Kidney (tissue), 14 donors: ENCODE measurements around the gene FGFR3. TPM values are rescaled to one million over a fixed set of nuclear protein-coding genes. Genes with fewer than 3 reads are reported as not detected.

ENCODE experiments used
- DNase-seq, 5 donors: peaks; one replicate each; pipeline ENCODE4 v3.0.0-alpha.2; 2013 to 2020
- FAIRE-seq: peaks from 2 replicates; lab custom pipeline; 2012; peaks lifted over from hg19 to GRCh38; lab: Jason Lieb, UNC
- H3K27ac ChIP-seq, 2 donors: one replicate each; pipeline ENCODE4 v1.7.0; 2013; ENCODE audit warnings: low read depth in 2 of 2, low read length in 2 of 2, inconsistent platforms in 1 of 2
- H3K27me3 ChIP-seq: one replicate; pipeline ENCODE4 v1.7.1; 2013; ENCODE audit warnings: low read length, inconsistent platforms; ENCODE audit not compliant: control insufficient read depth, insufficient read depth
- H3K36me3 ChIP-seq, 3 donors: one replicate each; pipeline versions ENCODE4 v1.7.0 to v1.7.1; 2013; ENCODE audit warnings: low read length in 3 of 3, control low read depth in 1 of 3, inconsistent platforms in 1 of 3; ENCODE audit not compliant: insufficient read depth in 3 of 3, control insufficient read depth in 2 of 3
- H3K4me1 ChIP-seq, 3 donors: one replicate each; pipeline versions ENCODE4 v1.7.0 to v1.7.1; 2013; ENCODE audit warnings: low read length in 3 of 3, inconsistent platforms in 1 of 3, low read depth in 1 of 3; ENCODE audit not compliant: control insufficient read depth in 2 of 3, insufficient read depth in 2 of 3
- H3K4me3 ChIP-seq, 3 donors: one replicate each; pipeline versions ENCODE4 v1.7.0 to v1.8.1; 2013; ENCODE audit warnings: low read length in 3 of 3, control low read depth in 1 of 3, inconsistent platforms in 1 of 3
- H3K9ac ChIP-seq, 3 donors: one replicate each; pipeline versions ENCODE4 v1.7.0 to v1.7.1; 2013; ENCODE audit warnings: low read length in 3 of 3, control low read depth in 1 of 3, inconsistent platforms in 1 of 3
- H3K9me3 ChIP-seq, 3 donors: one replicate each; pipeline versions ENCODE4 v1.7.0 to v1.7.1; 2013; ENCODE audit warnings: low read length in 3 of 3, control low read depth in 1 of 3, inconsistent platforms in 1 of 3; ENCODE audit not compliant: control insufficient read depth in 2 of 3, insufficient read depth in 1 of 3
- CTCF ChIP-seq: IDR thresholded peaks from 3 replicates; pipeline ENCODE4 v1.5.1; 2012; ENCODE audit warnings: mild to moderate bottlenecking, moderate library complexity, borderline replicate concordance; ENCODE audit not compliant: insufficient read depth; ENCODE audit errors: extremely low read depth
- intact Hi-C: fragments of 100-400 bp; cut with DNase I; formaldehyde crosslinking; loops from one replicate; pipeline ENCODE4 v1.11.1; 2022
- polyA plus RNA-seq: library from polyadenylated mRNA; stranded (reverse); fragments of 350-450 nt; fragmentation: Illumina TruSeq; extraction: RNeasy Lipid Tissue Mini Kit (QIAGEN cat#74804); gene quantifications from one replicate; pipeline ENCODE4 v1.2.3, GENCODE V29; 2014; ENCODE audit warnings: low read depth, low replicate concordance; ENCODE audit not compliant: insufficient read depth
- total RNA-seq: library from RNA; stranded (reverse); fragmentation: NEBNext Ultra II Directional; extraction: Animal tissue kit (Norgen Biotek cat#: 25700); gene quantifications from one replicate; pipeline ENCODE4 v1.2.1, GENCODE V29; 2021
- donor health status: control.
- donor health status: control.
- donor health status: control.
- donor health status: control.
- donor health status: control.
- donor health status: DM: yes; HTN: yes; CAD: no.
- donor health status: Normal renal cell carcinoma (clear cell type).

Gene FGFR3
- total and polyA plus RNA-seq, 2 donors from 2014 or later, result 25.5 to 28.5 TPM

GRCh38 chr4:1806223-1806564, 13.1 kb downstream of the FGFR3 start:
- Histone ChIP-seq H3K27ac (no peak overlapping the region), H3K4me3 (no peak overlapping the region), H3K9me3 (no peaks in the 10 kb centered on the region), H3K9ac (no peak overlapping the region), H3K36me3 (peaks cover 0 to 2% (median 0%) of the 10 kb centered on the region in 3 donors), H3K4me1 (no peaks in the 10 kb centered on the region), H3K27me3 (no peaks in the 10 kb centered on the region)
- TF ChIP-seq CTCF, result no peak
- FAIRE-seq (no peak), DNase-seq (no peak)
- intact Hi-C loops, result no loop called here

- intact Hi-C loops, result no loop called here
Measured at GRCh38 chr4:1806596-1807331, 13.7 kb downstream of the FGFR3 start.

GRCh38 chr4:1807332-1807777, 14.3 kb downstream of the FGFR3 start:
- no peaks in the 10 kb centered on the region for H3K4me1 ChIP-seq
- H3K27ac ChIP-seq, result no peak overlapping the region
- no peak for DNase-seq
- H3K9me3 ChIP-seq, result no peaks in the 10 kb centered on the region
- H3K9ac ChIP-seq, result no peak overlapping the region
- no peak for FAIRE-seq
- intact Hi-C loops, result no loop called here
- H3K36me3 ChIP-seq, result peaks cover 0 to 2% (median 0%) of the 10 kb centered on the region in 3 donors
- no peak for TF ChIP-seq CTCF
- H3K4me3 ChIP-seq, result no peak overlapping the region
- H3K27me3 ChIP-seq, result no peaks in the 10 kb centered on the region

More at GRCh38 chr4:1806596-1807331, 13.7 kb downstream of the FGFR3 start:
- Histone ChIP-seq H3K27ac (no peak overlapping the region), H3K9me3 (no peaks in the 10 kb centered on the region), H3K27me3 (no peaks in the 10 kb centered on the region), H3K4me3 (no peak overlapping the region), H3K4me1 (no peaks in the 10 kb centered on the region), H3K36me3 (peaks cover 0 to 2% (median 0%) of the 10 kb centered on the region in 3 donors), H3K9ac (no peak overlapping the region)
- TF ChIP-seq CTCF, result no peak
- DNase-seq (peak in 2 of 5 donors; percentile 64 to 67), FAIRE-seq (no peak)

GRCh38 chr4:1808396-1808795, 15.3 kb downstream of the FGFR3 start:
- no peak for FAIRE-seq
- DNase-seq, result no peak

More at GRCh38 chr4:1808396-1808795, 15.3 kb downstream of the FGFR3 start:
- peaks cover 0 to 2% (median 0%) of the 10 kb centered on the region in 3 donors for H3K36me3 ChIP-seq
- H3K9ac ChIP-seq, result no peak overlapping the region
- intact Hi-C loops, result no loop called here
- TF ChIP-seq CTCF, result no peak
- H3K4me1 ChIP-seq, result no peaks in the 10 kb centered on the region
- H3K27ac ChIP-seq, result no peak overlapping the region
- no peak overlapping the region for H3K4me3 ChIP-seq
- H3K9me3 ChIP-seq, result no peaks in the 10 kb centered on the region
- no peaks in the 10 kb centered on the region for H3K27me3 ChIP-seq
